GM19324 (cell line): ENCODE measurements around the gene CUL3.
"Not testable (repeated sequence)": the region's sequence is repeated elsewhere in the genome, so short reads cannot be mapped to it uniquely, and the experiment has no call there.

Experiments used
- ATAC-seq: cut with Tn5 transposase; IDR thresholded peaks from one replicate; pipeline ENCODE4 v1.9.1; 2021; ENCODE audit warnings: mild to moderate bottlenecking, moderate library complexity; ENCODE audit not compliant: unreplicated experiment, low FRiP score

CUL3 gene

GRCh38 chr2:224585211-224586088 is at the start of gene CUL3:
CUL3 (minus strand) TSS chr2:224585363; CDS start chr2:224585009, 354 bp downstream.
- peak; percentile 87 for ATAC-seq

DNA sequence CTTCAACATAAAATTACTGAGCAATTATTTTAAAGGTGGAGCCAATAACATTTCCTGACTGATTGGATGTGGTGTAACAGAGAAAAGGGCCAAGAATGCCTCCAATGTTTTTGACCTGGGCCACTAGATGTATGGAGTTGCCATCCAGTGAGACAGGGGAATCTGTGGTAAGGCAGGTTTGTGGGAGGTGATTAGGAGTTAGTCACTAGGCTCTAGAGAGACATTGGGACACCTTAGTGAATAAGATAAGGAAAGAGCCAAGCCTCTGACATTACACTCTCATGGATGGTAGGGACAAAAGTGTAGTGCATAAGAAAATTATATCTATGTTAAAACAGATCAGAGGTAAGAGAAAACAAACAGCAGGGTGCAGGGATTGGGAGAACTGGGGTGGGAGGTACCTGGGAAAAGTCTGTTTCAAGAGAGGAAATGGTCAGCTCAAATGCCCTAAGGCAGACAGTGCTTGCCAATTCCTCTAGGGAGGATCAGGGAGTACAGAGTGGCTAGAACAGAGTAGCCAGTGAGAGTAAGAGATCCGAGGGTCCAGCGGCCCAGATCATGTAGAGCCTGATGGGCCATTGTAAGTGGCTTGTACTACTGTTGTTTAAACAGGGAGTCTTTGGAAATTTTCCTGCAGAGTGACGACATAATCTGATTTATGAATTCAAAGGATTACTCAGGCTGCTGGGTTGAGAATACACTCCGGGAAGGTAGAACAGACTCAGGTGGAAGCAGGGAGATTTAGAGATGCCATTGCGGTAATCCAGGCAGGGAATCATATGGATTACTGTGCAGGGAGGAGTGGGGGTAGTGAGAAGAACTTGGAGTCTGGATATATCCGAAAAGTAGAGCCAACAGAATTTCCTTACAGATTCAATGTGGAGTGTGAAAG is 45.7 kb upstream of the CUL3 start:
- no peak for ATAC-seq

DNA sequence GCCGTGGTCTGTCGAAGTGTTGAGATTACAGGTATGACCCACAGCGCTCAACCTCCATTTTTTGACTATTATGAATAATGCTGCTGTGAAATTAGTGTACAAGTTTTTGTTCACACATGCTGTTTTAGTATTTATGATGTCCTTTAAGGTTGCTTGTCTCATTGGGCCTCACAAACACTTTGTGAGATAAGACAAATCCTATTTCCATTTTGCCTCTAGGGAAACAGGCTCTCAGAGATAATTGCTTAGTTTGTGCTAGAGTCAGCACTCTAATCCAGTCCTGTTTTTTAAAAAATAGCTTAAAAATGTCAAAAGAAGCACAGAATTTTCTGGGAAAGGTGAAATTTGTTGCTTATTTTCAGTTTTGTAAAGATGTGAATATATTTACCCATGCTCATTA is 43.3 kb upstream of the CUL3 start:
- no peak for ATAC-seq

DNA sequence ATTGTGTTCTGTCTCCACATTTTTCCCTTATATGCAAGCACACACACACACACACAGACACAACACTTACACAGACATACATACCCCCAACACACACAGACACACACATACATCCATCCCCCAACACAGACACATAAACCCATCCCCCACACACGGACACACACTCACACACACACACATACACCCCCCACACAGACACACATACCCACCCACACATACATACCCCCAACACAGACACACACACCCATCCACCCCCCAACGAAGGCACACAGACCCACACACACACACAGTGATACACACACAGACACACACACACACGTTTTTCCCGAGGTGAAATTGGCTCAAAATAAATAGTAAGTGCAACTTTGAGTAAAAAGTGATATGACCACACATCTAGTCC is 41.6 kb upstream of the CUL3 start:
- ATAC-seq: no peak

- no peak for ATAC-seq
Measured at GRCh38 chr2:224613543-224614286, 28.6 kb upstream of the CUL3 start.

DNA sequence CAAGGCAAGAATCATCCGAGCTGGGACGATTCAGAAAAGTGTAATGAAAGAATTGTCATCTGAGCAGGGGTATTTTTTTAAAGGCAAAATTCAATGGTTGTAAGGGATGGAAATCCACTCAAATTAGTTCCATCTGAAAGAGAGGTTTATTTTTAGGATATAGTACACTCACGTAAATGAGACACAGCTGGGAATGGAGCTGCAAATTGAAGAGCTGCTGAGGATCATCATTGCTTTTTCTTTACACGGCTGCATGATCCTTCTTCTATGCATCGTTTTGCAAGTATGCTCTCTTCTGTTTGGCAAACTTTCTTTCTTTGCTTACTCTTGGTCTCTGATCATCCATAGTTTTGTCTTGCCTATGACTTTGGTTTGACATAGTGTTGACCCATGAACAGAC is 27.4 kb upstream of the CUL3 start:
- ATAC-seq: no peak

DNA sequence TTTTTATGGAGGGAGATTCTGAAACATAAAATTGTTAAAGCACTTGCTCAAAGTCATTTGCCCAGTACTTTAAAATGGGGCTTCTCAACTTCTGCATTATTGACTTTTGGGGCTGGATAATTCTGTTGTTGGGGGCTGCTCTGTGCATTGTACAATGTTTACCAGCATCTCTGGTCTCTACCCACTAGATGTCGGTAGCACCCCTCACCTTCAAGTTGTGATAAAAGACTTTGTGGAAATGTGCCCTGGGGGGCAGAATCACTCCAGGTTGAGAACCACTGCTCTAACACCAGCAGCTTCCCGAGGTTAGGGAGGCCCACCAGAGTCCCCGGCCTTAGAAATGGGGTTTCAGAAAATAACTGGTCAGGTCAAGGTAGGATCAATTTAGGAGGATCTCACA is 26.8 kb upstream of the CUL3 start:
- ATAC-seq: no peak

DNA sequence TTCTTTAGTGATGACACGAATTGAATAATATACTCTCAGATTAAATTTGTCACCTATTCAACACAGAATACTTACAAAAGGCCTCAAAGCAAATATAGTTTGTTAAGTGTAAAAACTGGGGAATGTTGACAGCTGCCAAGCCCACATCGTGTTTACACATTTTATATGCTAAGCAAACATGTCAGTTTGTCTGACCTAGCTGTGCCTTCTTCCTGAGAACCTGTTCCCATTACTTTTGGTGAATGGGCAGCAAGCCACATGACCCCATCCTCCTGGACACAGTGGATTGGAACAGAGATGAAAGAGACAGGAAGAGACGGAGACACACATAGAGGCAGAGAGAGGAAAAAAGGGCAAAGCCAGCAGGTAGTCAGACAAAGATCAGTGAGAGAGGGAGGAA is 22.9 kb upstream of the CUL3 start:
- ATAC-seq: no peak

DNA sequence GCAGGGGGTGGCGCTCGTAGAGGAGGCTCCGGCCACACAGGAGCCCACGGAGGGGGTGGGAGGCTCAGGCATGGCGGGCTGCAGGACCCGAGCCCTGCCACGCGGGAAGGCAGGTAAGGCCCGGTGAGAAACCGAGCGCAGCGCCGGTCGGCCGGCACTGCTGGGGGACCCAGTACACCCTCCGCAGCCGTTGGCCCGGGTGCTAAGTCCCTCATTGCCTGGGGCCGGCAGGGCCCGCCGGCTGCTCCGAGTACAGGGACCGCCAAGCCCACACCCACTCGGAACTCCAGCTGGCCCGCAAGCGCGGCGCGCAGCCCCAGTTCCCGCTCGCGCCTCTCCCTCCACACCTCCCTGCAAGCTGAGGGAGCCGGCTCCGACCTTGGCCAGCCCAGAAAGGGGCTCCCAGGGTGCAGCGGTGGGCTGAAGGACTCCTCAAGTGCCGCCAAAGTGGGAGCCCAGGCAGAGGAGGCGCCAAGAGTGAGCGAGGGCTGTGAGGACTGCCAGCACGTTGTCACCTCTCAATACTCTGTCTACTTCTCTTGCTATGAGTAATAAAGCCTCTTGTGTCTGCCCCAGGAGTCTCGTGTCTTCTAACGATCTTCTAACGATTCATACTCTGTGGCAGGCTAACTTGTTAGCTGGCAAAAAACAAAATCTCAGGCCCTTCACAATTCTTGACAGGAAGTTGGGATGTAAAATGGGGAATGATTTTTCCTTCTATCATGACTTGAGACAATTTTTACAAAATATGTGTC is 18.8 kb upstream of the CUL3 start:
- not testable (repeated sequence) for ATAC-seq

- ATAC-seq: not testable (repeated sequence)
Measured at GRCh38 chr2:224602778-224603375, 17.7 kb upstream of the CUL3 start.

GRCh38 chr2:224601923-224602322 is 16.8 kb upstream of the CUL3 start:
- ATAC-seq: no peak

DNA sequence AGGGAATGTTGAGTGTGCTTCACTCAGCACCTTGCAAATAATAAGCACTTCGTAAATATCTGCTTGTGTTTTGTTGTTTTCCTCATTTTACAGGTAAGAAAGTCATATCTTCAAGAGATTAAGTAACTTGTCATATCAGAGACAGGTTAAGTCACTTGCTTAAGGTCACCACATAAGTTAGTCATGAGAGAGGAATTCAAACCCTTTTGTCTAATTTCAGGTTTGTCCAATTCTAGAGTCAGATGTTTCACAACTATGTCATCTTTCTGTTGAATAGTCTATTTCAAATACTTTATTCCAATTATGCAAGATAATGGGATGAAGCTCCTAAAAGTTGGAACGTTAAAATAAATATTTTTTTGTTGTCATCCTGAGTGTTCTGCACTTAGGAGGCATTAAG is 13.5 kb upstream of the CUL3 start:
- ATAC-seq: no peak

DNA sequence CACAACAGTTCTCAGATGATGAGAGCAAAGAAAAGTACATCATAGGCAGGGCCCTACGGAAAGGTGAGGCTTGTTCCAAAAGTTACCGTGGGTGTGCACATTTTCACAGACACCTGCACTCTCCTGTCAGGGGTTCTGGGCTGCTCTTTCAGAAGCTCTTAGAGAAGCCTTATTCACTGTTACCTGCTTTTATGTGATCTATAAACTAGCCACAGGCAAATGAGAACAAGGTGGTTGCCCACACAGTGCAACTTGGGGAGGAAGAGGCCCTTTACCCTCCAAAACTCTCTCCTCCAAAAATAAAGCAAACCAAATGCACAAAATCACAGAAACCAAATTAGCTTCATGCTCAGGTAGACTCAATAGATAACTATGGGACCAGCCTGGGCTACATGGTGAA is 11.1 kb upstream of the CUL3 start:
- ATAC-seq: peak; percentile 45

GRCh38 chr2:224595518-224595917 is 10.4 kb upstream of the CUL3 start:
- no peak for ATAC-seq

DNA sequence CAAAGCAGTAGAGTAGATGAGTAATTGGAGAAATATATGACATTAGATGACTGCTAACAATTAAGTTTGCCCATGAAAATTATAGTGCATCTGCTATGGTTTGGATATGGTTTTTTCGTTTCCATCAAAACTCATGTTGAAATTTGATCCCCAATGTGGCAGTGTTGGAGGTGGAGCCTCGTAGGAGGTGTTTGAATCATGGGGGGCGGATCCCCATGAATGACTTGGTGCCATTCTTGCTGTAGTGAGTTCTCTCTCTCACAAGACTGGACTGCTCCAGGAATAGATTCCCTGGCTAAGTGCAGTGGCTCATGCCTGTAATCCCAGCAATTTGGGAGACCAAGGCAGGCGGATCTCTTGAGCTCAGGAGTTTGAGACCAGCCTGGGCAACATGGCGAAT is 9.7 kb upstream of the CUL3 start:
- no peak for ATAC-seq

GRCh38 chr2:224591220-224591619 is 6.1 kb upstream of the CUL3 start:
- no peak for ATAC-seq

DNA sequence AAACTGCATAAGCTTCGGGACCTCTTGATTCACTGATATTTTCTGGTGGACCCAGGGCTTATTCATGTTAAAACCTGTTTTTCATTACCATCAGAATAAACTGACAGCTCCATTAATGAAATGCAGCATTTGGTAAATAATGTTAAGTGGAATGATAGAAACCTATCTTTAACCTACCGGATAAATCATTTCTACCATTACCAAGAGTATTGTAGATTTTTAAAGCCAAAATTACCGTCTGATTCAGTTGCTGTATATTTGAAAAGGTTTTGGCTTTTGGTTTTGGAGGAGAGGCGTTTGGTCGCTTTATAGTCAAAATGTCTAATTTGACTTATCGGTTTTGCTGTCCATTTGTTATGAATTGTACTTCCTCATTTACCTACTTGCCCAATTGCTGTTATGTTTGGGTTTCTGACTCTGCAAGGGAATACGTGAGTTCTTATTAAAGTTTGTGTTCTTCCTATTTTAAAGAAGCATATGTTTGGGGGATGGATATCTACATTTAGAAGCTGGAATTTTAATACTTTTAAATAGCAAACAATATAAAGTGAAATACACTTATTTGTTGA is 1.0 kb upstream of the CUL3 start:
- no peak for ATAC-seq

- peak; percentile 34 for ATAC-seq
Measured at GRCh38 chr2:224584785-224585210, 365 bp downstream of the CUL3 start.

- peak; percentile 0 for ATAC-seq
Measured at GRCh38 chr2:224584111-224584784, 915 bp downstream of the CUL3 start.
